IPS-20b (cell line): Measurements from ENCODE around the gene TALDO1.
A peak's percentile ranks its signal among the peaks of the same experiment; 100 is the strongest.
"Not testable (repeated sequence)": the region's sequence is repeated elsewhere in the genome, so short reads cannot be mapped to it uniquely, and the experiment has no call there.

ENCODE experiments used
- H3K27ac ChIP-seq: one replicate; pipeline ENCODE4 v1.5.1; 2013; ENCODE audit warnings: low read length
- H3K27me3 ChIP-seq: 2 replicates; pipeline ENCODE4 v1.6.1; 2013; ENCODE audit warnings: mild to moderate bottlenecking, low read length, inconsistent platforms; ENCODE audit not compliant: insufficient read depth
- H3K36me3 ChIP-seq: 2 replicates; pipeline ENCODE4 v1.6.1; 2013; ENCODE audit warnings: low read depth, mild to moderate bottlenecking, inconsistent platforms, low read length, moderate library complexity; ENCODE audit not compliant: insufficient read depth
- H3K4me1 ChIP-seq: 2 replicates; pipeline ENCODE4 v1.6.1; 2013; ENCODE audit warnings: mild to moderate bottlenecking, control low read depth, inconsistent platforms, low read length, moderate library complexity; ENCODE audit not compliant: insufficient read depth
- H3K4me3 ChIP-seq: 2 replicates; pipeline ENCODE4 v1.5.1; 2013; ENCODE audit warnings: mild to moderate bottlenecking, low read length, inconsistent platforms
- H3K9ac ChIP-seq: 2 replicates; pipeline ENCODE4 v1.6.1; 2013; ENCODE audit warnings: low read depth, mild to moderate bottlenecking, inconsistent platforms, low read length, moderate library complexity
- H3K9me3 ChIP-seq: 2 replicates; pipeline ENCODE4 v1.6.1; 2013; ENCODE audit warnings: mild to moderate bottlenecking, low read depth, low read length, inconsistent platforms; ENCODE audit not compliant: insufficient read depth

TALDO1 gene

GRCh38 chr11:727281-727701 lies 20.0 kb upstream of the TALDO1 start:
- Histone ChIP-seq H3K9ac (no peak overlapping the region), H3K27me3 (peaks cover 36% of the 10 kb centered on the region), H3K27ac (no peak overlapping the region), H3K4me3 (no peak overlapping the region), H3K9me3 (no peaks in the 10 kb centered on the region), H3K4me1 (no peaks in the 10 kb centered on the region), H3K36me3 (no peaks in the 10 kb centered on the region)

- Histone ChIP-seq H3K9ac (no peak overlapping the region), H3K27ac (no peak overlapping the region), H3K27me3 (peaks cover 36% of the 10 kb centered on the region)
Observed at GRCh38 chr11:727859-728748, 19.2 kb upstream of the TALDO1 start.

GRCh38 chr11:728901-729491 lies 18.3 kb upstream of the TALDO1 start:
- Histone ChIP-seq H3K36me3 (no peaks in the 10 kb centered on the region), H3K9me3 (no peaks in the 10 kb centered on the region), H3K9ac (no peak overlapping the region), H3K4me1 (no peaks in the 10 kb centered on the region), H3K27ac (no peak overlapping the region), H3K4me3 (no peak overlapping the region), H3K27me3 (peaks cover 36% of the 10 kb centered on the region)

More at GRCh38 chr11:727859-728748, 19.2 kb upstream of the TALDO1 start:
- no peaks in the 10 kb centered on the region for H3K9me3 ChIP-seq
- H3K36me3 ChIP-seq = no peaks in the 10 kb centered on the region
- H3K4me3 ChIP-seq = no peak overlapping the region
- H3K4me1 ChIP-seq = no peaks in the 10 kb centered on the region

GRCh38 chr11:729492-730074 lies 17.7 kb upstream of the TALDO1 start:
- H3K9ac ChIP-seq = no peak overlapping the region
- H3K4me1 ChIP-seq = no peaks in the 10 kb centered on the region
- H3K27me3 ChIP-seq = peaks cover 32% of the 10 kb centered on the region
- H3K4me3 ChIP-seq = no peak overlapping the region
- H3K36me3 ChIP-seq = no peaks in the 10 kb centered on the region
- H3K9me3 ChIP-seq = no peaks in the 10 kb centered on the region
- H3K27ac ChIP-seq = no peak overlapping the region

GRCh38 chr11:733072-733471 lies 14.2 kb upstream of the TALDO1 start:
- Histone ChIP-seq H3K27ac (no peak overlapping the region), H3K4me3 (no peak overlapping the region), H3K4me1 (no peaks in the 10 kb centered on the region), H3K27me3 (no peaks in the 10 kb centered on the region), H3K9me3 (no peaks in the 10 kb centered on the region), H3K9ac (no peak overlapping the region), H3K36me3 (no peaks in the 10 kb centered on the region)

GRCh38 chr11:734541-734940 lies 12.7 kb upstream of the TALDO1 start:
- not testable (repeated sequence) for H3K9ac ChIP-seq, H3K27ac ChIP-seq, H3K9me3 ChIP-seq, H3K4me1 ChIP-seq, H3K27me3 ChIP-seq, H3K4me3 ChIP-seq, H3K36me3 ChIP-seq

- Histone ChIP-seq H3K4me3 (no peak overlapping the region), H3K36me3 (no peaks in the 10 kb centered on the region), H3K27me3 (no peaks in the 10 kb centered on the region), H3K27ac (no peak overlapping the region), H3K4me1 (no peaks in the 10 kb centered on the region), H3K9me3 (no peaks in the 10 kb centered on the region), H3K9ac (no peak overlapping the region)
Observed at GRCh38 chr11:737366-737765, 9.9 kb upstream of the TALDO1 start.

GRCh38 chr11:737899-738298 lies 9.4 kb upstream of the TALDO1 start:
- H3K9me3 ChIP-seq, H3K36me3 ChIP-seq, H3K4me1 ChIP-seq, H3K9ac ChIP-seq, H3K27ac ChIP-seq, H3K27me3 ChIP-seq, H3K4me3 ChIP-seq: not testable (repeated sequence)

- no peaks in the 10 kb centered on the region for H3K27me3 ChIP-seq
- H3K36me3 ChIP-seq = no peaks in the 10 kb centered on the region
- H3K9ac ChIP-seq = no peak overlapping the region
- H3K4me1 ChIP-seq = peaks cover 3% of the 10 kb centered on the region; the same call in 1 of the 2 replicates
- no peak overlapping the region for H3K4me3 ChIP-seq
- no peaks in the 10 kb centered on the region for H3K9me3 ChIP-seq
- H3K27ac ChIP-seq = no peak overlapping the region
Observed at GRCh38 chr11:742156-742546, 5.1 kb upstream of the TALDO1 start.

- no peaks in the 10 kb centered on the region for H3K9me3 ChIP-seq
- no peak overlapping the region for H3K27ac ChIP-seq
- H3K36me3 ChIP-seq = no peaks in the 10 kb centered on the region
- H3K9ac ChIP-seq = no peak overlapping the region
- H3K4me1 ChIP-seq = peaks cover 3% of the 10 kb centered on the region; the same call in 1 of the 2 replicates
- H3K27me3 ChIP-seq = no peaks in the 10 kb centered on the region
- no peak overlapping the region for H3K4me3 ChIP-seq
Observed at GRCh38 chr11:742571-743201, 4.6 kb upstream of the TALDO1 start.

GRCh38 chr11:745428-745827 lies 1.8 kb upstream of the TALDO1 start:
- Histone ChIP-seq H3K27ac (no peak overlapping the region), H3K36me3 (peaks cover 3% of the 10 kb centered on the region; the same call in 1 of the 2 replicates), H3K4me1 (peaks cover 7% of the 10 kb centered on the region; the same call in 1 of the 2 replicates), H3K9ac (peak overlapping the region; percentile 20; the same call in 1 of the 2 replicates), H3K27me3 (no peaks in the 10 kb centered on the region), H3K9me3 (no peaks in the 10 kb centered on the region), H3K4me3 (no peak overlapping the region)
